ENCODE results near the gene TIAM2. TPM values are rescaled to one million over a fixed set of nuclear protein-coding genes. Genes with fewer than 3 reads are reported as not detected.

Gene TIAM2
- total and polyA plus RNA-seq, 8 donors = 1.1 to 44.2 (median 5.5) TPM

GRCh38 chr6:155248008-155249001 is 253.2 kb downstream of the TIAM2 start:
- Histone ChIP-seq H3K27me3 (no peaks in the 10 kb centered on the region), H3K9me3 (no peaks in the 10 kb centered on the region), H3K36me3 (peaks cover 3 to 49% (median 35%) of the 10 kb centered on the region in 4 donors), H3K27ac (peak overlapping the region in 1 of 5 donors; percentile 44), H3K4me3 (no peak overlapping the region), H3K4me1 (peaks cover 0 to 17% (median 0%) of the 10 kb centered on the region in 4 donors)
- DNase-seq = peak; percentile 42 to 81
- WGBS, 5 donors = 74 to 82% (median 80%) methylated on average over 27 to 30 of the region's 30 CpGs
- intact Hi-C loops (cut with DNase I; ENCODE audit: low total_unique reads) = no loop called here
- no peak for TF ChIP-seq POLR2A (IDR thresholded peaks at IDR 0.05)
- TF ChIP-seq POLR2AphosphoS5 (IDR thresholded peaks at IDR 0.05) = no peak
- TF ChIP-seq, protein P1, sequence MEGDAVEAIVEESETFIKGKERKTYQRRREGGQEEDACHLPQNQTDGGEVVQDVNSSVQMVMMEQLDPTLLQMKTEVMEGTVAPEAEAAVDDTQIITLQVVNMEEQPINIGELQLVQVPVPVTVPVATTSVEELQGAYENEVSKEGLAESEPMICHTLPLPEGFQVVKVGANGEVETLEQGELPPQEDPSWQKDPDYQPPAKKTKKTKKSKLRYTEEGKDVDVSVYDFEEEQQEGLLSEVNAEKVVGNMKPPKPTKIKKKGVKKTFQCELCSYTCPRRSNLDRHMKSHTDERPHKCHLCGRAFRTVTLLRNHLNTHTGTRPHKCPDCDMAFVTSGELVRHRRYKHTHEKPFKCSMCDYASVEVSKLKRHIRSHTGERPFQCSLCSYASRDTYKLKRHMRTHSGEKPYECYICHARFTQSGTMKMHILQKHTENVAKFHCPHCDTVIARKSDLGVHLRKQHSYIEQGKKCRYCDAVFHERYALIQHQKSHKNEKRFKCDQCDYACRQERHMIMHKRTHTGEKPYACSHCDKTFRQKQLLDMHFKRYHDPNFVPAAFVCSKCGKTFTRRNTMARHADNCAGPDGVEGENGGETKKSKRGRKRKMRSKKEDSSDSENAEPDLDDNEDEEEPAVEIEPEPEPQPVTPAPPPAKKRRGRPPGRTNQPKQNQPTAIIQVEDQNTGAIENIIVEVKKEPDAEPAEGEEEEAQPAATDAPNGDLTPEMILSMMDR (IDR thresholded peaks at IDR 0.05) = peak in 5 of 7 experiments; percentile 27 to 52 (median 47)
- no peak for TF ChIP-seq EP300 (IDR thresholded peaks at IDR 0.05)

GRCh38 chr6:155250701-155251381 is 255.7 kb downstream of the TIAM2 start:
- no peak for DNase-seq
- TF ChIP-seq POLR2A (IDR thresholded peaks at IDR 0.05) (no peak), POLR2AphosphoS5 (IDR thresholded peaks at IDR 0.05) (no peak), EP300 (IDR thresholded peaks at IDR 0.05) (no peak)
- TF ChIP-seq, protein P1 (IDR thresholded peaks at IDR 0.05) = no peak
- WGBS, 5 donors = 88 to 92% (median 90%) methylated on average over 10 of the region's 10 CpGs
- Histone ChIP-seq H3K4me3 (no peak overlapping the region), H3K9me3 (no peaks in the 10 kb centered on the region), H3K27ac (no peak overlapping the region), H3K4me1 (peaks cover 0 to 21% (median 0%) of the 10 kb centered on the region in 4 donors), H3K36me3 (peaks cover 3 to 65% (median 56%) of the 10 kb centered on the region in 4 donors), H3K27me3 (no peaks in the 10 kb centered on the region)
- intact Hi-C loops (cut with DNase I; ENCODE audit: low total_unique reads) = no loop called here

- no peak for DNase-seq
- H3K4me1 ChIP-seq = peaks cover 0 to 19% (median 0%) of the 10 kb centered on the region in 4 donors
- H3K27ac ChIP-seq = no peak overlapping the region
- no peaks in the 10 kb centered on the region for H3K27me3 ChIP-seq
- H3K9me3 ChIP-seq = no peaks in the 10 kb centered on the region
- TF ChIP-seq POLR2AphosphoS5 (IDR thresholded peaks at IDR 0.05) (no peak), POLR2A (IDR thresholded peaks at IDR 0.05) (no peak), EP300 (IDR thresholded peaks at IDR 0.05) (no peak)
- TF ChIP-seq, protein P1 (IDR thresholded peaks at IDR 0.05) = no peak
- 93 to 98% (median 97%) methylated on average over 8 of the region's 8 CpGs for WGBS, 5 donors
- intact Hi-C loops (cut with DNase I; ENCODE audit: low total_unique reads) = no loop called here
- H3K36me3 ChIP-seq = peaks cover 12 to 81% (median 72%) of the 10 kb centered on the region in 4 donors
- H3K4me3 ChIP-seq = no peak overlapping the region
Observed at GRCh38 chr6:155252581-155252980, 257.5 kb downstream of the TIAM2 start.

DNA sequence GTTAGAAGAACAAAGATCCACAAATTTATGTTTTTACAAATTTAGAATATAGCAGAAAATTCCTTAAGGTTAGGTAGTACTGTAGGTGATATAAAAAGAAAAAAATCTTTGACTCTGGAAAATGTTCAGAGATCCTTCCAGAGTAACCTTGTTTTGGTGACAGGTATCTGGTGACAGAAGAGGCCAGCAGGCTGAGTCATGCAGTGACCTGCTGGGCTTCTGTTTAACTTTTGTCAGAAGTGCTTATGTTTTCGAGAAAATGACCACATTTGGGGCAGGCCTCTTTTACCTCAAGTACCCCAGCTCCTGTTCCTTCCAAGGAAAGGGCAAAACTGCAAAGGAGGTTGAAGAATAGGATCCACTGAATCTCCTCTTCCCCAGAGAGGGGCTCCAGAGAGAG is 258.2 kb downstream of the TIAM2 start:
- TF ChIP-seq POLR2A (IDR thresholded peaks at IDR 0.05) (no peak), EP300 (IDR thresholded peaks at IDR 0.05) (no peak), POLR2AphosphoS5 (IDR thresholded peaks at IDR 0.05) (no peak)
- TF ChIP-seq, protein P1 (IDR thresholded peaks at IDR 0.05) = no peak
- intact Hi-C loops (cut with DNase I; ENCODE audit: low total_unique reads) = no loop called here
- no peak overlapping the region for H3K4me3 ChIP-seq
- H3K36me3 ChIP-seq = peaks cover 12 to 88% (median 79%) of the 10 kb centered on the region in 4 donors
- no peaks in the 10 kb centered on the region for H3K9me3 ChIP-seq
- no peaks in the 10 kb centered on the region for H3K27me3 ChIP-seq
- WGBS, 5 donors = 27 to 43% (median 38%) methylated on average over 1 of the region's 1 CpG
- H3K27ac ChIP-seq = no peak overlapping the region
- DNase-seq = no peak
- peaks cover 0 to 11% (median 0%) of the 10 kb centered on the region in 4 donors for H3K4me1 ChIP-seq
